ENCODE measurements around the gene TAS2R1.

Gene TAS2R1, protein sequence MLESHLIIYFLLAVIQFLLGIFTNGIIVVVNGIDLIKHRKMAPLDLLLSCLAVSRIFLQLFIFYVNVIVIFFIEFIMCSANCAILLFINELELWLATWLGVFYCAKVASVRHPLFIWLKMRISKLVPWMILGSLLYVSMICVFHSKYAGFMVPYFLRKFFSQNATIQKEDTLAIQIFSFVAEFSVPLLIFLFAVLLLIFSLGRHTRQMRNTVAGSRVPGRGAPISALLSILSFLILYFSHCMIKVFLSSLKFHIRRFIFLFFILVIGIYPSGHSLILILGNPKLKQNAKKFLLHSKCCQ

DNA sequence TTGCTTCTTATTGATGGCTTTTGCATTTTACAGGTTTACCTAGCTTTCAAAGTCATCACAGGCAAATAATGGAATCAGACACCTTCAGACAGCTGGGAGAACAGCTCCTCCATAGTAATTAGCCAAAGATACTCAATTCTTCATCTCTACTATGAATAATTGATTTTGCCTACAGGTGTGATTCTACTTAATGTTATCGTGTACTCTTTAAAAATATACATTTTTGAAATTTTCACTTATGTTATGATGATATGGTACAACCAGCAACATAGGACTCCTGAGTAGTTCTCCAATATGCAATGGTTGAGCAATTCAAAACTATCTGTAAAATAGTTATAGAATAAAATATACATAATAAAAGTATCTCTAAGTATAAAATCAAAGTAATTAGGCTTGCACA is at the start of gene TAS2R1:
Gene TAS2R1 (minus strand): TSS at position 101 of the 400 bp plus-strand sequence. CDS start 319 bp downstream, outside the sequence.
- no peak for DNase-seq (ENCODE audit: low spot score)

DNA sequence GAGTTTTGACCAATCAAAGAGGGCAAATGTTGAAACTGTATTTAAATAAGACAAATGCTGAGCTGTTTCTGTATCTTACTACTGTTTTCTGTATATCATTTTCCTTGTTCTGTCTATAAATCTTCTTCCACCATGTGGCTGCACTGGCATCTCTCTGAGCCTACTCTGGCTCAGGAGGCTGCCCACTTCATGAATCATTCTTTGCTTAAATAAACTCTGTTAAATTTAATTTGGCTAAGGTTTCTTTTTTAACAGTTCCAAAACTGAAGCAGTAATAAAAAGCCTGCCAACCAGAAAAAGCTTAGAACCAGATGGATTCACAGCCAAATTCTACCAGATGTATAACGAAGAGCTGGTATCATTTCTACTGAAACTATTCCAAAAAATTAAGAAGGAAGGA is 40.2 kb upstream of the TAS2R1 start:
- no peak for DNase-seq (ENCODE audit: low spot score)

DNA sequence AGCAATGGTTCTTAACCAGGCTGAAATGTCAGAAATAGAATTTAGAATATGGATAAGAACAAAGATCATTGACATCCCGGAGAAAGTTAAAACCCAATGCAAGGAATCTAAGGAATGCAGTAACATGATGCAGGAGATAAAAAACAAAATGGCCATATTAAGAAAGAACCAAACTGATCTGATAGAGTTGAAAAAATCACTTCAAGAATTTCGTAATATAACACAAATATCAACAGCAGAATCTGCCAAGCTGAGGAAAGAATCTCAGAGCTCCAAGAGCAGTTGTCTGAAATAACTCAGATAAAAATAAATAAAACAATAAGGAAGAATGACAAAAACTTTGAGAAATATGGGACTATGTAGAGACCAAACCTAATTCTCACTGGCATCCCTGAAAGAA is 37.8 kb upstream of the TAS2R1 start:
- DNase-seq (ENCODE audit: low spot score) = no peak

DNA sequence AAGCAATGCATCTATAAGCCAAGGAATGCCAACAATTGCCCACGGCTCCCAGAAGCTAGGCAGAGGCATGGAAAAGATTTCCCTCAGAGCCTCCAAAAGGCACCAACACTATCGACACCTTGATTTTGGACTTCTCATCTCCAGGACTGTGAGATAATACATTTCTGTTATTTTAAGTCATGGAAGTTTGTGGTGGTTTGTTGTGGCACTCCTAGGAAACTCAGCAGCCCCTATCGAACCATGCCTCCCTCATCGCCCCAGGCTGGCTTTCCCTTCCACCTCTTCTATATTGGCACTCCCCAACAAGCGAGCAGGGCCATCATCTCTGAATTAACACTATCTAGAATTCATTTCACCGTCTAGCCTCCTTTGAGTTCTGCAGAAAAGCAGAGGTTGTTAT is 33.7 kb upstream of the TAS2R1 start:
- no peak for DNase-seq (ENCODE audit: low spot score)

DNA sequence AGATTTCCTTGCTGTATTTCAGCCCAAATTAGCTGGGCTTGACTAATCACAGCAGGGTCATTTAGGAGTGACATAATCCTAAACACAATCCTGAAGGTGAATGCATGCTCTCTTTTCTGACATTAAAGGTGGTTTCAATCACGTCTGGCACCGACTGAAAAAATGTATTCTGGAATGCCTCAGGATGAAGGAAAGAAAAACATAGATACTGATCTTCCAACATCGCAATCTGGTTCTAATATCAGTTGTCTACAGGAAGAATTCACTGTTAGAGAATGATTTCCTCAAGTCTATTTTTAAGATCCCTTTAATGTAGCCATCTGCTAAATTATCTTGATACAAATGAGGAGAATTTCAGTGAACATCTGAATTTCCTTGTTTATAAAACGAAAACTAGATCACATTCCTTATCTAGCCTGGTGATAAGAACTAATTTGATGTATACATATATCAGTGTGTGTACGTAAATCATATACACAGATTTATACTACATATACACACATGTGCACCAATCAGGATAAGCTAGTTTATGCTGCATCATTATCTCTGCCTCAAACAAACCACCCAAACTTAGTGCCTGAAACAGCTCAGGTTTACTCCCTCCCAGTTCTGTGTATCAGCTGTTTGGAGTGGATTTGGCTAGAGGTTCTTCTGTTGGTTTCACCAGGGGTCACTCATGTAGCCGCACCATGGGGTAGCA is 31.3 kb upstream of the TAS2R1 start:
- DNase-seq (ENCODE audit: low spot score) = no peak

DNA sequence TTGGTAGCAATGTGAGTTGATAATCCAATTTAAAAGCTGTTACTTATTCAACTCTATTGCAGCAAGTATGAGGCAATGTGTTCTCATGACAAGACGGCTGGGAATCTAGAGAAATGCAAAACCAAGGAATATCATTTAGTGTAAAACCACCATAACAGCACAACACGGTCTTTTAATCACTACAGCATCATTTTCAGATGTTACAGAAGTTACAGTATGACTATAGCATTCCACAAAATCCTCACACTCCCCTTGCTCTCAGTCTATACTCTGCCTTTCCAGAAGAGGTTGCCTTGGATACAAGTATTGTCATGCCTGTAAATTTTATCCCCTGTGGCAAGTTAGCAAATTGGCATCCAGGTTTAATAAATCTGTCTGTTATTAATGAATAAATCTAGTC is 28.6 kb upstream of the TAS2R1 start:
- no peak for DNase-seq (ENCODE audit: low spot score)

DNA sequence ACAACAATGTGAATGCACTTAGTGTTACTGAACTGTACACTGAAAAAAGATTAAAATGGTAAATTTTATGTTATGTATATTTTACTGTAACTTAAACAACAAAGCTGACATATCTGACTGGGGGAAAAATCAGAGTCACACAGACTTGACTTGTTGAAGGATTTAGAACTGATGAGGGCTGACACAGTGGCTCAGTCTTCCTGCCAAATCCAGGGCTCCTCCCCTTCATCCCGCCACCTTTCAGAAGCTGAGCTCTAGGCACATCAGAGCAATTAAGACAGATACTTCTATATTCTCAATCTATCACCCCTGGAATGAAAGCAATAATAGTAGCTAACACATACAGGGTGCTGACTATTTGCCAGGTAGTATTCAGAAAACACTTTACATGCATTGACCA is 27.7 kb upstream of the TAS2R1 start:
- no peak for DNase-seq (ENCODE audit: low spot score)

DNA sequence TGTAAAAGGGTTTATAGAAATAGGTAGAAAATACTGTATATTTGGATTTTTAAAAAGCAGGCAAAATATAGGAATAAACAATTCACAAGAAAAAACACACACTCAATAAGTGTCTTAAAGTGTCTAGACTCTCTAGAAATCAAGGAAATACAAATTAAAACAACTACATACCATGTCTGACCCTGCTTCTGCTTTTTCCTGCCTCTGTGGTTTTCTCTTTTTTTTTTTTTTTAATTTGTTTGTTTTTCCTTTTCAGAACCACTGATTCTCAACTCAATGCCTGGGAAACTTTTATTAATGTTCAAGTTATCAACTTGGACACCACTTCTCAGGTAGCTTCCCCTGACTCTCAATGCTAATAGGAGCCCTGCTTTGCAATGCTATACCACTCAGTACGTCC is 25.5 kb upstream of the TAS2R1 start:
- no peak for DNase-seq (ENCODE audit: low spot score)

DNA sequence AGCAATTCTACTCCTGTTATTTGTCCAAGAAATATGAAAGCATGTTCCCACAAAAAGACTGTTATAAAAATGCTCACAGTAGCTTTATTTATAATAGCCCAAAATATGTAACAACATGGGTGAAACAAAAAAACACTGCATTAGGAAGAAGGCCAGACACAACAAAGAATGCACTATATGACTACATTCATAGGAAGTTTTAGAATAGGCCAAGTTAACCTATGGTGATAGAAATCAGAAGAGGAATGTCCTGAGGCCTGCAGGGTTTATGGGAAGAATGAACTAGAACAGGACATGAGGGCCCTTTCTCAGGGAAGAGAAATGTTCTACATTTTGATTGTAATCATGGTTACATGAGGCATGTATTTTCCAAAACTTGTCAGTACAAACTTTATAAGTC is 24.7 kb upstream of the TAS2R1 start:
- DNase-seq (ENCODE audit: low spot score) = no peak

DNA sequence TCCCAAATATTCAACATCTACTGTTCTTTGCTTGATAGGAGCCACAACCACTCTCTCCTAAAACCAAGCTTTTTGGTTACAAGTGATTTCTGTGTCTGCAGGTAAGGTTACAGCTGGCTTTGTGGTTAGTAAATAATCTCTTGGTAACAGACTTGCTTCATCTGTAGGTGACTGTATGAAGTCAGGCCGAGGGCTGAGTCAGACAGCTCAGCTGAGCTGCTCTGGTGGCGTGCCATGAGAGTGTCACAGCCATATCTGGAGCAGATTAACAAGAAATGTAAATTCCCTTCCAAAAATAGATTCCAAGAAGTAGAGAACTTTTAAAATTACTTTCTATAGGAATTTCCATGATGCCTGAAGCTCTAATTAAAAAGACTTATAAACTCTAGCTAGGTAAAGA is 23.7 kb upstream of the TAS2R1 start:
- no peak for DNase-seq (ENCODE audit: low spot score)

DNA sequence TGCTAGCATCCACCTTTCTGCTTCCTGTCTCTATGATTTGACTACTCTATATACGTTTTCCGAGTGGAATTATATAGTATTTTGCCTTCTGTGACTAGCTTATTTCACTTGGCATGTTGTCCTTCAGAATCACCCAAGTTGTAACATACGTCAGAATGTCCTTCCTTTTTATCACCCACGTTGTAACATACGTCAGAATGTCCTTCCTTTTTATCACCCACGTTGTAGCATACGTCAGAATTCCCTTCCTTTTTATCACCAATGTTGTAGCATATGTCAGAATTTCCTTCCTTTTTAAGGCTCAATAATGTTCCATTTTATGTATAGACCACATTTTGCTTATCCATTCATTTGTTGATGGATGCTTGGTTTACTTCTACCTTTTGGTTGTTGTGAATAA is 22.9 kb upstream of the TAS2R1 start:
- DNase-seq (ENCODE audit: low spot score) = no peak

DNA sequence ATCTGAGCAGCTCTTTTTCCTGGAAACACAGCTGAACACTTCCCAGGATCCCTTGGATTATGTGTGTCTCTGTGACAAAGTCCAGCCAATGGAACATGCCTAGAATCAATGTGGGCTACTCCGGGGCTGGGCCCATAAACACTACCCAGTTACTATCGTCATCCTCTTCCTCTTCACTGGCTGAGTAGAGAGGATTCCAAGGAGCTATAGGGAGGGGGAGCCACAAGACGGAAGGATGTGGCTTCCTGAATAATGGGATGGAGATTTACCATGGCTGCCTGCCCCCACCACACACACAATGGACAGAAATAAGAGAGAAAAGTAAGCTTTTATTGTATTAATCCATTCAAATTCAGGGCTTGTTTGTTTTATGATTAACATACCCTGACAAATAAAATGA is 22.1 kb upstream of the TAS2R1 start:
- DNase-seq (ENCODE audit: low spot score) = no peak

DNA sequence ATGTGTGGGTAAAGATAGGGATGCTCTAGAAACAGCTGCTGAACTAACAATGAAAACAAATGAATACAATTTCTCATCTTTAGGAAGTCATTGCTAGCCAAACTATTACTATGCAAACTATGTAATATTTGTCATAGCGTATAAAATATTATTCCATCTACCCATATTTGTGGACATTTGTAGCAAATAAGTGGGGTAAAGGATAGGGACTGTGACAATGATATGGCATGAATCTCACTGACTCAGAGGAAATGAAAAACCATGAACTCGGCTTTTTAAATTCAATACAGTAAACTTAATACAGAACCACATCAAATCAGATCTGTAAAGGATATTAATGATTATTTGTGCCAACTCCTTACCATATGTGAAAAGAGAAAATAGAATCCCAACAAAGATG is 16.7 kb upstream of the TAS2R1 start:
- DNase-seq (ENCODE audit: low spot score) = no peak

DNA sequence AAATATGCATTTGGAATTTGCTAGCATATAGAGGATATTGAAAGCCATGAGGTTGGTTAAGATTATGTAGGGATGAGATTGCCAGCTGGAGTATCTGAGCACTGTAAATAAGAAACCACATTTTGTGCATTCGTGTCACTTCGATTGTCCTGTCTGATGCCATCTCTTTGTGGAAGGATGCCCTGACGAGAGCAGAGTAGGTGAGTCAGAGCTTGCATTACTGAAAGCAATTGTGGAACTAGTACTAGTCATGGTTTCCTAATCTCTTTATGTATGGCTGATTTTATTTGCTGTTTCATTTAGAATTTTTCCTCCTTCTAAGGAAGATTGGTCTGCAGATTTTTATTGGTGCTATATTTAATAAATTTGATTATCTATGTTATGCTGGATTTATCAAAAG is 14.5 kb upstream of the TAS2R1 start:
- DNase-seq (ENCODE audit: low spot score) = no peak

DNA sequence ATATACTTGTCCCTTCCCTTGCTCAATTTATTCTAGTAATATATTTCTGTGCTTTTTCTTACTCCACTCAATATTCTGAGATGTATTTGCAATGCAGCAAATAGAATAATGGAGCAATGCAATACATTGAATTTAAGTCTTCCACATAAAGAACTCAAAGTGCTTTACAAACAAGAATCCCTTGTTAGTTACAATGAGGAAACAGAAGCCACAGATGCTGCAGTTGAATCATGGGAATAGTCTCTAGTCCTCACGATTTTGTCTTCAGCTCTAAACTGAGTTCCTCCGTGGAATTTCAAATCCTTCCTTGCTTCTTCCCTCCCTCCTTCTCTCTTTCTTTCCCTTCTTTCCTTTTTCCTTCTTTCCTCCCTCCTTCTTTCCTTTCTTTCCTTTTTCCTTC is 12.5 kb upstream of the TAS2R1 start:
- DNase-seq (ENCODE audit: low spot score) = no peak

DNA sequence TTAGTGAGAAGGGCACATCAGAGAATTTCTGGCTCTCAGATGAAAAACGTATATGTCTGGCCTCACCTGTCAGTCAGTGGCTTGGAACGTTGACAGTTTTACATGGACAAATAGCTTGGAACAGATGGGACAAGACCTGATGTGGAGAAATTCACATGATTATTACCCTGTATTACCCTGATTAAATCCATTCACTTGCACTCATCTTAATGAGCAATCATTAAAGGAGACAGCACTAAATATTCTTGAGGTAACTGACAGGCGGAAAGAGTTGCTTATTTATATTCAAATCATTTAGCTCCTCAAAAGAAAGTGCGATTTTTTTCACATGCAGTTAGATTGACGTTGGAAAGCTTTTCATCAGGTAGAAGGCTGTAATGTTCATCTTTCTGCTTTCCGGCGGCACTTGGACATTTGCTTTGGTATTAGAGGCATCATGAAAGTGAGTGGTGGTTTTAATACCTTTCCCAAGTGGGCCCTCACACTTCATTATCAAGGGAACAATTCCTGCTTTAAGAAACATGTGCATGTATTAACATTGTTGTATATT is 11.7 kb upstream of the TAS2R1 start:
- no peak for DNase-seq (ENCODE audit: low spot score)

DNA sequence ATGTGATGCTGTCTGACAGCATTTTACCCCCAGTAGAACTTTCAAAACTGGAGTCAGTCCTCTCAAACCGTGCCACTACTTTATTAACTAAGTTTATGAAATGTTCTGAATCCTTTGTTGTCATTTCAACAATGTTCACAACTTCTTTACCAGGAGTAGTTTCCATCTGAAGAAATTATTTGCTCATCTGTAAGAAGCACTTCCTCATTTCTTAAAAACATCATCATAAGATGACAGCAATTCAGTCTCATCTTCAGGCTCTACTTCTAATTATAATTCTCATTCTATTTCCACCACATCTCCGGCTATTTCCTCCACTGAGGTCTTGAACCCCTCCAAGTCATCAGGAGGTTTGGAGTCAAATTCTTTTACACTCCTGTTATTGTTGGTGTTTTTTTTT is 2.3 kb upstream of the TAS2R1 start:
- DNase-seq (ENCODE audit: low spot score) = no peak

DNA sequence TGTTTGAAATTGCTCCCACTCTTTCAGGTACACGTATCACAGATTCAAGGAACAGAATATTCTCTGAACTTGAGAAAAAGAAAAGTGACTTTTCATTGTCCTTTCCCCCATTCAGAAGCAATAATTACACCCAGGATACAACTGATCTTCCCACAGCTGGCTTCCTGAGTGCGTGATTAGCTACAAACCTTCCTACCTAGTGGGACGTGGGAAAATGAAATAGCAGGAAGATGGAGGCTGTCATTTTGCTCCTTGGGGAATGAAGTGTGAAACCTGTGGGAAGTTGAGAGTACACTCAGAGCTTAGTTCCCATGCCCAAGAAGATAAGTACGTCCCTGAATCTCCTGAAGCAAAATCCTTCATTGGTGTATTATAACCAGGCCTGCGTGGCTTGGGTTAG is 2.6 kb downstream of the TAS2R1 start:
- DNase-seq (ENCODE audit: low spot score) = no peak

DNA sequence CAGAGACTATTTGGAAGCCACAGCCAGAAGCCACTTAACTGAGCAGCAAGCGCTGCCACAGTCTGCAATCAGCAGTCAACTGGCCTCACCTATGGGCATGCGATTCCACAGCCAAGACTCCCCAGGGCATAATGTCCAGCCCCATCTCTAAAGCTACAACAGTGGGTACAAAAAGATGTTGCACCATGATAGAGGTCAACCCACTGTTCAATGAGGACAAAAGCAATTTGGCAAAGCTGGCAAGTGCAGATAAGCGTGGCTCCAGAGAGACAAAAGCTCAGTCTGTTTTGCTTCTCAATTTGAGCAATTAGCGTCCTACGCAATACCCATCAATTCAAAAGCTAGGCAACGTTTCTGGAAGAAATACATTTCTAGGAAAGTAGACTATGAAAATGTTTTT is 3.2 kb downstream of the TAS2R1 start:
- no peak for DNase-seq (ENCODE audit: low spot score)

DNA sequence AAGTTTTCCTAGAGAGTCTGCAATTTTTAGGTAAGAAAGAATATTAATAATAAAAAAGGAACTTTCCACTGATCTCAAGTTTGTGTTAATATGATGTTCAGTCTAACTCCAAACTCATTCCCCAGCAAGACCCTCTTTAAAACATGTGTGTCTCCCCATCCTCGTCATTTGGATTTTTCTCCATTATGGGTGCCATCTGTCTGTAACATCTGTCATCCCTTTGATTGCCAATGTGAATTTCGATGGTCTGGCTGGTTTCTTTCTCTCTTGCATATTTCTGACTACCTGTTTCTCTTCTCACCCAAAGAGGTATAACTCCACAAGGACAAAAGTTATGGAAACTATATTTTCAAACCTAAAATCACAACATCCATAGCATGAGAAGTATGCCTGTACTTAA is 4.4 kb downstream of the TAS2R1 start:
- DNase-seq (ENCODE audit: low spot score) = no peak

DNA sequence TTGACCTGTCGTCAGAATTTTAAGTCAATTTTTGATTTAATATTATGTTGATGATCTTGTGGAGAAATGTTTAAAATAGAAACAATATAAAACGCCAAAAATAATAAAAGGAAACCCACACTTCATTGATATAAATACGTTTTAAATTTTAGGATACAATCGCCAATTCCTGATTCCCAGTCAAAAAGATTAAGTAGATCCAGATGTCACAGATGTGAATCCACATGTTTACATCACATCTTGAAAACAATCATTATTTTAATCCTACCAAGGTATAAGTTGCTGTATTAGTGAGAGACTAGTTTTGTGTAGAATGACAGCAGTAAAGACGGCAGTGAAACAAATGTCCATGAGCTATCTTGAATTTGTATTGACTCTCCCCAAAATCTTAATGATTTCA is 4.9 kb downstream of the TAS2R1 start:
- DNase-seq (ENCODE audit: low spot score) = no peak

DNA sequence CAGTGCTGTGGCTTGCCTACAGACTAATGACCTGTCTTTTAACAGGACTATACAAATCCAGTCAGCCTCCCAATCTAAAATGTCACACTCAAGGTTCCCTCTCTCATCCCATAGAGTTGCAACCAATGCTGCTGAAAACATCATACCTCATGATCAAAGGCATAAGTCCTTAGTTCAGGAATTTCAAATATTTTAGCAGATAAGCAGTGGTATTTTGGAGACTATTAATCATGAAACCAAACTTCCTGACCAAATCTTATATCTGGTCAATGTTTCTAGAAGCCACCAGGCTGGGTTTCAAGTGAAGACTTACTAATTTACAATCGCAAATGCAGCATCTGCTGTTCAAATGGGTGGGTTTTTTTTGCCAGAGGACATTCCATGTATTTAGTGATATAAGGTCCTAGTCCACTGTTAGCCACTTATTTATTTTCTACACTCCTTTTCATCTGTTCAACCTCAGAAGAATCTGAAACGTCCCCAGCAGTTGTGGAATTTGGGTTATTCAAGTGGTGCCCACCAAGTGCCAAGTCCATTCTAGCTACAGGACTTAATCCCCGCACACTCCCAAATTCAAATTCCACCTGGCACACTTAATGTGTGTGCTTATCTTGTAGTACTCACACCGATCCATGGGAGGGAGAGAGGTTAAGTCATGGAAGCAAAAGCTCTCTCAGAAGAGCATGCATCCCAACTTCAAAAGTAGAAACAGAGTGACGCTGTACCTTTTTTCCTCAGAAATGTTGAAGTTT is 5.8 kb downstream of the TAS2R1 start:
- no peak for DNase-seq (ENCODE audit: low spot score)

DNA sequence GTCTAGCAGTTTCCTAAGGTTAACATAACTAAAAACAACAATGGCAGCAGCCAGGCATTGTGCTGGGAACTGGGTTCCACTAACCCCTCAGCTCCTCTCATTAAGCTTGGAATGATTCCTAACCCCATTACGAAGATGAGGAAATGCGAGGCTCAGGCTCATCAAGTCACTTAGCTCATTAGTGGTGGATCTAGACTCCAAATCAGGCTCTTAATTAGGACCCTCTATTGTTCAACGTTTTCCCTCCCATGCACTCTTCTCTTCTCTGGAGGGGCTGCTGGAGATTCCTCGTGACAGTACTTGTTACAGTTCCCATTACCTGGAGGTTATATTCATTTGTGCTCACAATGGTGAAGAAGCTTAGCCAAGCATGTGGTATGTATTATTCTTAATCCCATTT is 6.5 kb downstream of the TAS2R1 start:
- DNase-seq (ENCODE audit: low spot score) = no peak
